HEK293 (cell line): ENCODE data around the gene CLEC2L.

Experiments used
- CTCF ChIA-PET: fragments of 350-600 bp; formaldehyde crosslinking; extraction: SDS; loops from one replicate; lab custom pipeline; 2021; ENCODE audit warnings: antibody characterized with exemption; lab: Yijun Ruan, JAX
- POLR2A ChIA-PET: fragments of 300-600 bp; formaldehyde crosslinking; extraction: SDS; loops from one replicate; lab custom pipeline; 2020; ENCODE audit warnings: antibody characterized with exemption, inconsistent platforms; lab: Yijun Ruan, JAX
- H3K27ac ChIP-seq: fragments of 200-500 bp; sonication (Bioruptor generic); 2 replicates; pipeline ENCODE4 v1.5.1; 2014; ENCODE audit warnings: low read depth, low read length, control low read depth, inconsistent platforms; ENCODE audit errors: extremely low read depth
- H3K36me3 ChIP-seq, 2 experiments: fragments of 200-500 bp in 1 of 2; sonication (Bioruptor generic) in 1 of 2; 1 replicate in 1 of 2; 2 replicates in 1 of 2; pipeline ENCODE4 v1.5.1; 2014 to 2017; ENCODE audit warnings: inconsistent platforms in 2 of 2, low read length in 2 of 2; ENCODE audit not compliant: control insufficient read depth in 2 of 2, insufficient read depth in 1 of 2
- H3K4me1 ChIP-seq: fragments of 200-500 bp; sonication (Bioruptor generic); 2 replicates; pipeline ENCODE4 v1.5.1; 2014; ENCODE audit warnings: mild to moderate bottlenecking, low read length, inconsistent platforms; ENCODE audit not compliant: control insufficient read depth, insufficient read depth
- H3K4me3 ChIP-seq: 2 replicates; pipeline ENCODE4 v1.5.1; 2011; ENCODE audit warnings: low read depth, mild to moderate bottlenecking, control low read depth, low read length, moderate library complexity
- H3K9me3 ChIP-seq: fragments of 200-500 bp; sonication (Bioruptor generic); 2 replicates; pipeline ENCODE4 v1.5.1; 2014; ENCODE audit warnings: low read depth, low read length, inconsistent platforms; ENCODE audit not compliant: control insufficient read depth, insufficient read depth
- ELK4 ChIP-seq: IDR thresholded peaks from 2 replicates; pipeline ENCODE4 v1.6.1; 2011; ENCODE audit warnings: mild to moderate bottlenecking, low read depth, low read length, borderline replicate concordance
- REST ChIP-seq: fragments of 450-650 bp; formaldehyde crosslinking; IDR thresholded peaks from 2 replicates; pipeline ENCODE4 v1.5.1; 2016; ENCODE audit warnings: missing biosample characterization, missing genetic modification characterization
- SP3 ChIP-seq: fragments of 450-650 bp; formaldehyde crosslinking; IDR thresholded peaks from 2 replicates; pipeline ENCODE4 v1.5.1; 2016; ENCODE audit warnings: missing biosample characterization, missing genetic modification characterization
- SP7 ChIP-seq: fragments of 450-650 bp; formaldehyde crosslinking; IDR thresholded peaks from 2 replicates; pipeline ENCODE4 v1.5.1; 2016; ENCODE audit warnings: missing biosample characterization, missing genetic modification characterization
- TSHZ1 ChIP-seq: fragments of 450-650 bp; formaldehyde crosslinking; IDR thresholded peaks from 2 replicates; pipeline ENCODE4 v1.5.1; 2016; ENCODE audit warnings: missing biosample characterization, missing genetic modification characterization, borderline replicate concordance
- YY2 ChIP-seq: fragments of 450-650 bp; formaldehyde crosslinking; IDR thresholded peaks from 2 replicates; pipeline ENCODE4 v1.5.1; 2016; ENCODE audit warnings: missing biosample characterization, missing genetic modification characterization
- ZNF148 ChIP-seq: fragments of 450-650 bp; formaldehyde crosslinking; IDR thresholded peaks from 2 replicates; pipeline ENCODE4 v1.5.0; 2017; ENCODE audit warnings: missing biosample characterization, missing genetic modification characterization, borderline replicate concordance
- ZNF169 ChIP-seq: fragments of 450-650 bp; formaldehyde crosslinking; IDR thresholded peaks from 2 replicates; pipeline ENCODE4 v1.5.1; 2016; ENCODE audit warnings: missing biosample characterization, missing genetic modification characterization
- ZNF266 ChIP-seq: fragments of 450-650 bp; formaldehyde crosslinking; IDR thresholded peaks from 2 replicates; pipeline ENCODE4 v1.5.1; 2016; ENCODE audit warnings: missing biosample characterization, missing genetic modification characterization, low read depth
- ZNF311 ChIP-seq: fragments of 450-650 bp; formaldehyde crosslinking; IDR thresholded peaks from 2 replicates; pipeline ENCODE4 v1.5.1; 2017; ENCODE audit warnings: missing biosample characterization, missing genetic modification characterization, borderline replicate concordance
- ZNF350 ChIP-seq: fragments of 450-650 bp; formaldehyde crosslinking; IDR thresholded peaks from 2 replicates; pipeline ENCODE4 v1.5.0; 2017; ENCODE audit warnings: missing biosample characterization, mild to moderate bottlenecking, missing genetic modification characterization
- ZNF426 ChIP-seq: fragments of 450-650 bp; formaldehyde crosslinking; IDR thresholded peaks from 2 replicates; pipeline ENCODE4 v1.5.1; 2017; ENCODE audit warnings: missing biosample characterization, missing genetic modification characterization, mild to moderate bottlenecking, inconsistent platforms, moderate library complexity
- ZNF76 ChIP-seq: fragments of 450-650 bp; formaldehyde crosslinking; IDR thresholded peaks from 2 replicates; pipeline ENCODE4; 2016; ENCODE audit warnings: low read depth, missing biosample characterization, missing genetic modification characterization, borderline replicate concordance
- ZNF791 ChIP-seq: fragments of 450-650 bp; formaldehyde crosslinking; IDR thresholded peaks from 2 replicates; pipeline ENCODE4 v1.5.1; 2016; ENCODE audit warnings: missing biosample characterization, missing genetic modification characterization
- ZXDB ChIP-seq: fragments of 450-650 bp; formaldehyde crosslinking; IDR thresholded peaks from 2 replicates; pipeline ENCODE4 v1.5.1; 2016; ENCODE audit warnings: missing biosample characterization, missing genetic modification characterization

The CLEC2L gene

GRCh38 chr7:139575338-139575680, 51.8 kb downstream of the CLEC2L start:
- no peaks in the 10 kb centered on the region for H3K4me1 ChIP-seq
- no peak overlapping the region for H3K27ac ChIP-seq
- CTCF ChIA-PET = no interaction called here
- TF ChIP-seq SP3 (tag by site-specific recombination) (no peak), ZNF266 (tag by site-specific recombination) (no peak), TSHZ1 (tag by site-specific recombination) (no peak), SP7 (tag by site-specific recombination) (no peak), ZNF426 (tag by site-specific recombination) (no peak), ZNF76 (tag by site-specific recombination) (no peak), YY2 (tag by site-specific recombination) (no peak), REST (tag by site-specific recombination) (no peak), ELK4 (no peak), ZNF791 (no peak), ZNF311 (no peak), ZNF169 (tag by site-specific recombination) (no peak), ZNF350 (tag by site-specific recombination) (no peak), ZXDB (tag by site-specific recombination) (no peak), ZNF148 (no peak)
- no peaks in the 10 kb centered on the region for H3K9me3 ChIP-seq
- POLR2A ChIA-PET = no interaction called here
- H3K36me3 ChIP-seq = peaks cover 0 to 36% of the 10 kb centered on the region in 2 experiments; a peak in 1 of 3 replicates
- no peak overlapping the region for H3K4me3 ChIP-seq
